ENCODE measurements around the gene CCNG2.
A peak's percentile ranks its signal among the peaks of the same experiment; 100 is the strongest.
"Not testable (repeated sequence)": the region's sequence is repeated elsewhere in the genome, so short reads cannot be mapped to it uniquely, and the experiment has no call there.

CCNG2 gene

GRCh38 chr4:77126809-77127208 lies 30.2 kb upstream of the CCNG2 start:
- TF ChIP-seq, protein P1, sequence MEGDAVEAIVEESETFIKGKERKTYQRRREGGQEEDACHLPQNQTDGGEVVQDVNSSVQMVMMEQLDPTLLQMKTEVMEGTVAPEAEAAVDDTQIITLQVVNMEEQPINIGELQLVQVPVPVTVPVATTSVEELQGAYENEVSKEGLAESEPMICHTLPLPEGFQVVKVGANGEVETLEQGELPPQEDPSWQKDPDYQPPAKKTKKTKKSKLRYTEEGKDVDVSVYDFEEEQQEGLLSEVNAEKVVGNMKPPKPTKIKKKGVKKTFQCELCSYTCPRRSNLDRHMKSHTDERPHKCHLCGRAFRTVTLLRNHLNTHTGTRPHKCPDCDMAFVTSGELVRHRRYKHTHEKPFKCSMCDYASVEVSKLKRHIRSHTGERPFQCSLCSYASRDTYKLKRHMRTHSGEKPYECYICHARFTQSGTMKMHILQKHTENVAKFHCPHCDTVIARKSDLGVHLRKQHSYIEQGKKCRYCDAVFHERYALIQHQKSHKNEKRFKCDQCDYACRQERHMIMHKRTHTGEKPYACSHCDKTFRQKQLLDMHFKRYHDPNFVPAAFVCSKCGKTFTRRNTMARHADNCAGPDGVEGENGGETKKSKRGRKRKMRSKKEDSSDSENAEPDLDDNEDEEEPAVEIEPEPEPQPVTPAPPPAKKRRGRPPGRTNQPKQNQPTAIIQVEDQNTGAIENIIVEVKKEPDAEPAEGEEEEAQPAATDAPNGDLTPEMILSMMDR (IDR thresholded peaks at IDR 0.05): peak; percentile 16
- H3K4me3 ChIP-seq (ENCODE audit: low read depth in 1 of 2, low read length in 1 of 2): peak overlapping the region in 1 of 2 experiments; percentile 41
- H3K27me3 ChIP-seq: no peaks in the 10 kb centered on the region
- peak overlapping the region; percentile 97 for H3K27ac ChIP-seq
- H3K36me3 ChIP-seq: no peaks in the 10 kb centered on the region
- no peaks in the 10 kb centered on the region for H3K9me3 ChIP-seq
- H3K4me1 ChIP-seq (ENCODE audit: control insufficient read depth in 1 of 2, insufficient read depth in 1 of 2, low read depth in 1 of 2, low read length in 1 of 2): peaks cover 36 to 43% of the 10 kb centered on the region in 2 experiments

- Histone ChIP-seq H3K27me3 (no peaks in the 10 kb centered on the region), H3K4me3 (ENCODE audit: low read depth in 1 of 2, low read length in 1 of 2) (peak overlapping the region in 1 of 2 experiments; percentile 41), H3K36me3 (no peaks in the 10 kb centered on the region), H3K27ac (peak overlapping the region; percentile 97), H3K4me1 (ENCODE audit: control insufficient read depth in 1 of 2, insufficient read depth in 1 of 2, low read depth in 1 of 2, low read length in 1 of 2) (peaks cover 33 to 39% of the 10 kb centered on the region in 2 experiments), H3K9me3 (no peaks in the 10 kb centered on the region)
- TF ChIP-seq, protein P1 (IDR thresholded peaks at IDR 0.05): no peak
Observed at GRCh38 chr4:77127215-77127614, 29.8 kb upstream of the CCNG2 start.

- Histone ChIP-seq H3K27me3 (no peaks in the 10 kb centered on the region), H3K4me1 (ENCODE audit: control insufficient read depth in 1 of 2, insufficient read depth in 1 of 2, low read depth in 1 of 2, low read length in 1 of 2) (peaks cover 28 to 31% of the 10 kb centered on the region in 2 experiments), H3K4me3 (ENCODE audit: low read depth in 1 of 2, low read length in 1 of 2) (no peak overlapping the region), H3K36me3 (no peaks in the 10 kb centered on the region), H3K9me3 (no peaks in the 10 kb centered on the region), H3K27ac (peak overlapping the region; percentile 97)
- TF ChIP-seq, protein P1 (IDR thresholded peaks at IDR 0.05): no peak
Observed at GRCh38 chr4:77127837-77128621, 29.0 kb upstream of the CCNG2 start.

- Histone ChIP-seq H3K4me3 (ENCODE audit: low read depth in 1 of 2, low read length in 1 of 2) (no peak overlapping the region), H3K36me3 (no peaks in the 10 kb centered on the region), H3K27me3 (no peaks in the 10 kb centered on the region), H3K4me1 (ENCODE audit: control insufficient read depth in 1 of 2, insufficient read depth in 1 of 2, low read depth in 1 of 2, low read length in 1 of 2) (peaks cover 14 to 18% of the 10 kb centered on the region in 2 experiments), H3K9me3 (no peaks in the 10 kb centered on the region), H3K27ac (no peak overlapping the region)
- TF ChIP-seq, protein P1 (IDR thresholded peaks at IDR 0.05): no peak
Observed at GRCh38 chr4:77132652-77133312, 24.2 kb upstream of the CCNG2 start.

DNA sequence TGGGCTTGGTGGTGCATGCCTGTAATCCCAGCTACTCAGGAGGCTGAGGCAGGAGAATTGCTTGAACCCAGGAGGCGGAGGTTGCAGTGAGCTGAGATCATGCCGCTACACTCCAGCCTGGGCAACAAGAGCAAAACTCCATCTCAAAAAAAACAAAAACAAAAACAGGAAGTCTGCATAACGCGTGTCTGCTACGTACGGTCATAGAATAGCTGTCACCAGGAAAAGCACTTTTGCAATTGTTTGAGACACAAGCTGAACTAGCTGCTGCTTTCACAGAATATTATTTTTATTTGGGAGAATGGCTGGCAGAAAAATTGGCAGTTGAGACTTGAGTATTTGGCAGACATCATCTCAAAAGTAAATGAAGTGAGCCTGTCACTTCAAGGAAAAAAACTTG lies 19.6 kb upstream of the CCNG2 start:
- peaks cover 12 to 14% of the 10 kb centered on the region in 2 experiments for H3K4me1 ChIP-seq (ENCODE audit: control insufficient read depth in 1 of 2, insufficient read depth in 1 of 2, low read depth in 1 of 2, low read length in 1 of 2)
- not testable (repeated sequence) for H3K9me3 ChIP-seq, H3K27me3 ChIP-seq, H3K36me3 ChIP-seq
- peak overlapping the region; percentile 0 to 12 for H3K4me3 ChIP-seq (ENCODE audit: low read depth in 1 of 2, low read length in 1 of 2)
- peak overlapping the region; percentile 74 for H3K27ac ChIP-seq
